HEK293T (cell line): Measurements from ENCODE around the gene TSPAN6.

Experiments
- CTCF ChIA-PET: fragments of 350-600 bp; formaldehyde crosslinking; extraction: SDS; loops from one replicate; lab custom pipeline; 2021; ENCODE audit warnings: antibody characterized with exemption, inconsistent platforms; lab: Yijun Ruan, JAX
- POLR2A ChIA-PET: fragments of 350-600 bp; formaldehyde crosslinking; extraction: SDS; loops from one replicate; lab custom pipeline; 2020; ENCODE audit warnings: antibody characterized with exemption, inconsistent platforms; lab: Yijun Ruan, JAX
- DNase-seq: peaks from one replicate; pipeline ENCODE4 v3.0.0; 2012; ENCODE audit warnings: mixed read lengths; ENCODE audit errors: extremely low spot score
- ARNT ChIP-seq: fragments of 450-650 bp; IDR thresholded peaks from 2 replicates; pipeline ENCODE4 v1.6.1; 2017; ENCODE audit warnings: mild to moderate bottlenecking
- BHLHE40 ChIP-seq: fragments of 450-650 bp; IDR thresholded peaks from 2 replicates; pipeline ENCODE4 v1.6.1; 2016; ENCODE audit warnings: mild to moderate bottlenecking, moderate library complexity, borderline replicate concordance
- CTBP1 ChIP-seq: fragments of 450-650 bp; IDR thresholded peaks from 2 replicates; pipeline ENCODE4 v1.6.1; 2016; ENCODE audit warnings: borderline replicate concordance
- ELF4 ChIP-seq: fragments of 450-650 bp; IDR thresholded peaks from 2 replicates; pipeline ENCODE4 v1.6.1; 2017; ENCODE audit warnings: antibody characterized with exemption
- FOXA1 ChIP-seq: fragments of 450-650 bp; IDR thresholded peaks from 2 replicates; pipeline ENCODE4 v1.6.1; 2016; ENCODE audit warnings: mild to moderate bottlenecking
- FOXK2 ChIP-seq: fragments of 450-650 bp; IDR thresholded peaks from 2 replicates; pipeline ENCODE4 v1.6.1; 2016; ENCODE audit warnings: mild to moderate bottlenecking
- FOXM1 ChIP-seq: fragments of 450-650 bp; IDR thresholded peaks from 2 replicates; pipeline ENCODE4 v1.6.1; 2017; ENCODE audit warnings: mild to moderate bottlenecking, borderline replicate concordance
- HDGF ChIP-seq: fragments of 450-650 bp; IDR thresholded peaks from 2 replicates; pipeline ENCODE4 v1.6.1; 2017; ENCODE audit warnings: antibody characterized with exemption, borderline replicate concordance
- L3MBTL2 ChIP-seq: fragments of 450-650 bp; conservative IDR thresholded peaks from 2 replicates; pipeline ENCODE4 v1.6.1; 2016; ENCODE audit warnings: mild to moderate bottlenecking
- LEF1 ChIP-seq: fragments of 450-650 bp; IDR thresholded peaks from 2 replicates; pipeline ENCODE4 v1.6.1; 2017; ENCODE audit warnings: mild to moderate bottlenecking, borderline replicate concordance
- NFRKB ChIP-seq: fragments of 450-650 bp; IDR thresholded peaks from 2 replicates; pipeline ENCODE4 v1.6.1; 2016; ENCODE audit warnings: mild to moderate bottlenecking, moderate library complexity
- PKNOX1 ChIP-seq: fragments of 450-650 bp; IDR thresholded peaks from 2 replicates; pipeline ENCODE4 v1.6.1; 2016
- SP1 ChIP-seq: fragments of 450-650 bp; IDR thresholded peaks from 2 replicates; pipeline ENCODE4 v1.6.1; 2017
- SUZ12 ChIP-seq: fragments of 450-650 bp; IDR thresholded peaks from 2 replicates; pipeline ENCODE4 v1.6.1; 2016; ENCODE audit warnings: mild to moderate bottlenecking
- TARDBP ChIP-seq: fragments of 450-650 bp; IDR thresholded peaks from 2 replicates; pipeline ENCODE4 v1.6.1; 2016
- ZNF384 ChIP-seq: fragments of 450-650 bp; IDR thresholded peaks from 2 replicates; pipeline ENCODE4 v1.6.1; 2016

Gene TSPAN6

DNA sequence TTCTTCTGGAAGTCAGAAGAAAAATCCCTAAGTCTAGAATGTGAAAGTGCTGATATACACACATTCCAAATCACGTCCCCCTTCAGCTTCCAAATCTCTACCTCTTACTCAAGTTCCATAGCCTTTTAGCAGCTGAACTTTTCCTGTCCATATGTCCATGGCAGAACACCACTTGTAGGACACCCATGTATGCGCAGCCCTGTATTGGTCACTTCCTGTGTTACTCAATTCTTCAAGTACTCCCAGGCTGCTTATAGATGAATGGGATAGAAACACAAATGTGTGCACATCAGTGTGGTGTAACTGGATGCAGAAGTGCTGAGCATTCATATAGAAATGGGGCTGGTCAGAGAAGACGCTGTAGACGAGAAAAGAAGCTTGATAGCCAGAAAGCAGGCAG, 26.2 kb upstream of the TSPAN6 start:
- ChIA-PET CTCF (interaction anchor here (0.5 to 2.2 kb wide), 5 partner anchors 9 to 782 kb away, joined by 3 to 11 read pairs (median 3); no protein-coding TSS in a partner anchor), POLR2A (no interaction called here)
- no peak for DNase-seq
- TF ChIP-seq SP1 (no peak), FOXK2 (no peak), ZNF384 (no peak)

DNA sequence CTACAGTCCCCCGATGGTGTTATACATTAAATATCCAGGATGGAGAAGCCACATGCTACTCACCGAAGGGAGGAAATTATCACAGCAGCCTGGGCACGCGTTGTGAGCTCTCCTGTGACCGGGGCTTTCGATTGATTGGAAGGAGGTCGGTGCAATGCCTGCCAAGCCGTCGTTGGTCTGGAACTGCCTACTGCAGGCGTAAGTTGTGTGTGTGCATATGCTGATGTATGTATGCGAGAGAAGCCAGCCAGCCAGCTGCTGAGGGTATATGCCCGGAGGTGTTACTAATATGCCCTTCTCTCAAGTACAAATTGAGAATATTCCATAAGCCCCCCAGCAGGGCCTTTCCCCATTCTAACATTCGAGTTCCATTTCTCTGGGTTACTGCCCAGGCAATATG, 25.6 kb upstream of the TSPAN6 start:
- no peak for DNase-seq
- TF ChIP-seq SP1 (no peak), NFRKB (no peak), FOXA1 (no peak), ARNT (no peak), LEF1 (no peak), PKNOX1 (no peak), ZNF384 (no peak), FOXK2 (no peak), L3MBTL2 (no peak), BHLHE40 (no peak), ELF4 (no peak), TARDBP (no peak), HDGF (no peak)
- POLR2A ChIA-PET: no interaction called here
- CTCF ChIA-PET: interaction anchor here (1.0 to 2.2 kb wide), 4 partner anchors 9 to 106 kb away, joined by 3 to 11 read pairs (median 4); no protein-coding TSS in a partner anchor

- POLR2A ChIA-PET: no interaction called here
- CTCF ChIA-PET: no interaction called here
- DNase-seq: no peak
- TF ChIP-seq ELF4 (no peak), FOXA1 (no peak), PKNOX1 (no peak), SP1 (no peak), HDGF (no peak), FOXM1 (no peak), LEF1 (no peak), SUZ12 (no peak), ARNT (no peak), CTBP1 (no peak), L3MBTL2 (no peak), ZNF384 (no peak), TARDBP (no peak), FOXK2 (no peak), NFRKB (no peak), BHLHE40 (no peak)
Measured at GRCh38 chrX:100659431-100660137, 23.0 kb upstream of the TSPAN6 start.

DNA sequence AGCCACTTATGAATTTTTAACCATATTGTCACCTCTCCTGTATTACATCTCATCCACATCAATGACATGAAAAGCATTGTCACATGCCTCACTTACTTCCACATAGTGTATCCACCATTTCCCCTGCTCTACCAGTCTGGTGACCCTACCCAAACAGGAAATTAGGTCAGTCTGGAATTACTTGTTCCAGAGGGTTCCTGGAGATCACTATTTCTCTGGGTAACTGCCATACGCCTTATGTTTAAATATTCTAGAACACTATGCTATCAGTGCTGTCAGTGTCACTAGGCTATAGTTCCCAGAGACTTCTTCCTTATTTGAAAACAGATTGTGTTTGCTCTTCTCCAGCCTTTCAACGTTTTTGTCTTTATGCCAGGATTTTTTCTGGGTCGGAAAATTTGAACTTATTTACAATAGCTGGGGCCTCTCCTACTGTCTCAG, 22.4 kb upstream of the TSPAN6 start:
- POLR2A ChIA-PET: no interaction called here
- CTCF ChIA-PET: no interaction called here
- TF ChIP-seq HDGF (no peak), BHLHE40 (no peak), ARNT (no peak), SUZ12 (no peak), L3MBTL2 (no peak), FOXM1 (no peak), FOXA1 (no peak), ELF4 (no peak), SP1 (no peak), PKNOX1 (no peak)
- no peak for DNase-seq

DNA sequence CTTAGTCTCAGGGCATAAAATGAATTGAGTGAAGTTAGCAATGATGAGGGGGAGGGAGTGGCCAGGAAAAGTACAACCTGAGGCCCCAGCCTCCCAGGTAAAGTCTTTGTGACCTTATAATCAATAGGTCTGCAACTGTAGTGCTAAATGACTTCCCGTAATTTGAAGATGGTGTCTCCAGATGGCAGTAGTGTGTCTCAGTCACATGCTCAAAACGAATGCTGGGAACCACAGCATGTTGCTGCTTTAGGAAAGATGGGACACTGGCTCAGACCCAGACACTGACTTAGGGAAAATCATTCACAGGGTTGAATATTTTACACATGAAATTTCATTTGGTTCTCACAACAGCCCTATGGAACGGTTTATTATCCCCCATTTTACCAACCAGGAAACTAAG, 17.7 kb upstream of the TSPAN6 start:
- CTCF ChIA-PET: interaction anchor here (0.6 to 2.9 kb wide), 11 partner anchors 8 to 244 kb away, joined by 3 to 11 read pairs (median 3); partner anchors contain the start of genes SRPX2 and TSPAN6
- TF ChIP-seq ZNF384: no peak
- 0 out of 2 replicates have a peak, but pooled peaks have one; percentile 26 for TF ChIP-seq L3MBTL2
- no peak for TF ChIP-seq ELF4
- TF ChIP-seq PKNOX1: no peak
- no peak for TF ChIP-seq CTBP1
- no peak for TF ChIP-seq LEF1
- TF ChIP-seq NFRKB: no peak
- DNase-seq: peak; percentile 46
- POLR2A ChIA-PET: no interaction called here

DNA sequence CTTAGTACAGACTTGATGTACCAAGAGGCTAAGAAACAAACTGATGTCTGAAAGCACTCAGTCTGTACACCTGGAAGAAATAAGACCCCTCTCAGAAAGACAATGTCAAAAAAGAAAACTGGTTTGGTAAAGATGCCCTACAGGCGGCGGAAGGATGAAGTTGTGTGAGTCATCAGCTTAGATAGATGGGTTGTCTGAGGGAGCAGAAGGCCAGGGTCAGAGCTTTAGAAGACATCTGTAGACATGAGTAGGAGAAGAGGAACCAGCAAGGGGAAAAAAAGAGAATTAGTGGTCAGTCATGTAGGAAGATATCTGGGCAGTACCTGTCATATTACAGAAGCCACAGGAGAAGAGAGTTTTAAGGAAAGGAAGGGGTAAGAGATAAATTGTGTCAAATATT, 15.7 kb upstream of the TSPAN6 start:
- ChIA-PET CTCF (interaction anchor here (1.2 to 2.9 kb wide), 2 partner anchors 15 to 19 kb away, joined by 4 to 11 read pairs; partner anchors contain the start of gene TSPAN6), POLR2A (interaction anchor here (1.1 kb wide), 1 partner anchor 21 kb away, joined by 3 read pairs; no protein-coding TSS in a partner anchor)
- no peak for DNase-seq
- TF ChIP-seq PKNOX1 (no peak), SP1 (no peak), ELF4 (no peak), ZNF384 (no peak), FOXM1 (no peak), NFRKB (no peak), TARDBP (no peak), HDGF (no peak), CTBP1 (no peak), LEF1 (no peak), BHLHE40 (no peak), FOXA1 (no peak), SUZ12 (no peak), L3MBTL2 (no peak), ARNT (no peak), FOXK2 (no peak)
